ENCODE data around the gene OR52K2. TPM values are rescaled to one million over a fixed set of nuclear protein-coding genes. Genes with fewer than 3 reads are reported as not detected.

OR52K2 gene
- total and polyA plus RNA-seq, 2 of the 13 experiments (the other 11 are each of a cell fraction or from before 2014, with no cell fraction given), result not detected

- H2AFZ ChIP-seq (ENCODE audit: low read length), result no peak overlapping the region
- 0 out of 2 replicates have a peak, but pooled peaks cover 2% of the 10 kb centered on the region for H4K20me1 ChIP-seq (ENCODE audit: insufficient read depth, low read length)
- intact Hi-C loops (cut with micrococcal nuclease; ENCODE audit: unreplicated experiment) (no loop called here), in situ Hi-C loops (cut with HindIII; ENCODE audit: extremely low pct_ligation_motif_present, low pct_unique_long_range_greater_than_20kb) (no loop called here)
- no peak overlapping the region for H3K27ac ChIP-seq (ENCODE audit: extremely low read length, insufficient read depth, low read length)
- BruUV-seq (replicated peaks), result no TSS peak
- no peak overlapping the region for H3K9ac ChIP-seq (ENCODE audit: insufficient read depth, low read depth, low read length)
- ChIA-PET CTCF (ENCODE audit: low intra/inter-chr PET ratio, low total read pairs) (no interaction called here), POLR2A (no interaction called here)
- no peak for DNase-seq (ENCODE audit: low spot score)
- H3K79me2 ChIP-seq (ENCODE audit: insufficient read depth, low read length), result no peaks in the 10 kb centered on the region
- no peak for FAIRE-seq
- ATAC-seq, result no peak
- H3K9me3 ChIP-seq (ENCODE audit: low read length), result peaks cover 18% of the 10 kb centered on the region; the same call in 1 of the 2 replicates
- H3K4me1 ChIP-seq (ENCODE audit: insufficient read depth, low read length), result no peaks in the 10 kb centered on the region
- no peaks in the 10 kb centered on the region for H3K36me3 ChIP-seq (replicated peaks in 1 of 2; ENCODE audit: control insufficient read depth in 1 of 2, insufficient read depth in 2 of 2, low read length in 2 of 2)
- 0% methylated on average over 1 of the region's 1 CpG for WGBS (ENCODE audit: low lambda C conversion rate)
- no peak overlapping the region for H3K4me3 ChIP-seq (replicated peaks in 1 of 3; ENCODE audit: insufficient read depth in 1 of 3, low read depth in 2 of 3, low read length in 3 of 3)
- no peak overlapping the region for H3K4me2 ChIP-seq (ENCODE audit: low read depth, low read length)
- no peaks in the 10 kb centered on the region; a peak in 2 of 5 replicates for H3K27me3 ChIP-seq (ENCODE audit: control insufficient read depth in 1 of 2, insufficient read depth in 2 of 2, low read length in 2 of 2)
- TF ChIP-seq ZHX1 (CRISPR knock-in tag; IDR thresholded peaks at IDR 0.05; ENCODE audit: low read depth) (no peak), NCOA1 (CRISPR knock-in tag; IDR thresholded peaks at IDR 0.05) (no peak), ZNF121 (CRISPR knock-in tag; IDR thresholded peaks at IDR 0.05) (no peak), HOXA7 (CRISPR knock-in tag; IDR thresholded peaks at IDR 0.05) (no peak), SRSF4 (IDR thresholded peaks at IDR 0.05; ENCODE audit: low read depth, low read length, poor library complexity, severe bottlenecking) (no peak), RBAK (CRISPR knock-in tag; IDR thresholded peaks at IDR 0.05) (no peak), IKZF5 (CRISPR knock-in tag; IDR thresholded peaks at IDR 0.05) (no peak), FOXA3 (CRISPR knock-in tag; IDR thresholded peaks at IDR 0.05) (no peak), BORCS8-MEF2B (CRISPR knock-in tag; IDR thresholded peaks at IDR 0.05) (no peak), ZNF646 (CRISPR knock-in tag; IDR thresholded peaks at IDR 0.05) (no peak), MTA3 (CRISPR knock-in tag; IDR thresholded peaks at IDR 0.05) (no peak), CBX1 (IDR thresholded peaks at IDR 0.05; ENCODE audit: low read depth) (no peak), GATAD2A (CRISPR knock-in tag; IDR thresholded peaks at IDR 0.05) (no peak), PREB (CRISPR knock-in tag; IDR thresholded peaks at IDR 0.05) (no peak), EED (CRISPR knock-in tag; IDR thresholded peaks at IDR 0.05) (no peak)
These were observed 16.3 kb downstream of the OR52K2 start for GRCh38 chr11:4465407-4465806.

Data from HepG2 (cell line).